ENCODE results near the gene FAM114A1. TPM values are rescaled to one million over a fixed set of nuclear protein-coding genes. Genes with fewer than 3 reads are reported as not detected.

FAM114A1 gene
- 11.3 and 13.4 TPM in 2 replicates for total RNA-seq
- long read RNA-seq, partial matches to known transcripts = 6 of 15 reads
- long read RNA-seq, other reads (novel, unspliced or antisense) = 9 of 15 reads

- Mint-ChIP-seq H3K4me1 (peaks cover 28% of the 10 kb centered on the region), H3K27ac (ENCODE audit: unreplicated experiment) (peak within 1 kb of the TSS; percentile 15), H3K27me3 (ENCODE audit: low read depth) (peaks cover 8% of the 10 kb centered on the region), H3K9me3 (no peaks in the 10 kb centered on the region), H3K4me3 (peak within 1 kb of the TSS; percentile 86), H3K36me3 (ENCODE audit: low read depth) (no peaks in the 10 kb centered on the region)
- DNase-seq (ENCODE audit: low read depth, low spot score) = peak; percentile 38
- TF ChIP-seq CTCF (conservative IDR thresholded peaks at IDR 0.05) = no peak
These were observed at the start of gene FAM114A1 for GRCh38 chr4:38867478-38868058. Gene FAM114A1 (plus strand): TSS chr4:38867806. CDS start chr4:38878079, 10,273 bp downstream.

DNA sequence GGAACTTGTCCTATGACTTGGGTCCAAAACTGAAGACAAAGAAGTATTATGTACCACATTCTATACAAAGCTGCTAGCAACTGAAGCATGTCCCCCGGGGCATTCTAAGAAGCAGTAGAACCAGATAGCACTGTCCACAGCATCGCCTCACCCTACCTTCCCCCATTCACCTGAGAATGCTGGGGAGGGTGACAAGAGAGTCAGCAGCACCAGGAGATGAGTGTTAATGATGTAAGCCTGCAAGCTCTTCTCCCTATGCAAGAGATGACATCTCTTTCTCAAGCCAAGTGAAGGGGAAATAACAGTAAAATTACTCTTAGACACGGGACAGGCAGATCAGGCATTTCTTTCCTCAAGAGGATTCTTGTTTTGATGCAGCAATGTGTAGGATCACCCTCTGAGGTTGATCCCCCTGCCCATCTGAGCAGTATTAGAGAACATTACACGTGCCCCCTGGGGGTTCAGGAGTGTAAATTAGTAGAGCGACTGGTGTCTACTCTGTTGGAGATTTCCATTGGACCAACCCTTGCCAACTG lies 49.1 kb upstream of the FAM114A1 start:
- Mint-ChIP-seq H3K9me3 (peaks cover 11% of the 10 kb centered on the region), H3K27me3 (ENCODE audit: low read depth) (no peaks in the 10 kb centered on the region), H3K4me3 (no peak overlapping the region), H3K4me1 (peaks cover 11% of the 10 kb centered on the region), H3K27ac (ENCODE audit: unreplicated experiment) (no peak overlapping the region), H3K36me3 (ENCODE audit: low read depth) (peaks cover 2% of the 10 kb centered on the region)
- DNase-seq (ENCODE audit: low read depth, low spot score) = no peak
- no peak for TF ChIP-seq CTCF (conservative IDR thresholded peaks at IDR 0.05)

GRCh38 chr4:38819569-38819968 lies 48.0 kb upstream of the FAM114A1 start:
- Mint-ChIP-seq H3K4me1 (peaks cover 11% of the 10 kb centered on the region), H3K36me3 (ENCODE audit: low read depth) (peaks cover 2% of the 10 kb centered on the region), H3K9me3 (peaks cover 9% of the 10 kb centered on the region), H3K4me3 (no peak overlapping the region), H3K27ac (ENCODE audit: unreplicated experiment) (peak overlapping the region; percentile 2), H3K27me3 (ENCODE audit: low read depth) (no peaks in the 10 kb centered on the region)
- no peak for TF ChIP-seq CTCF (conservative IDR thresholded peaks at IDR 0.05)
- no peak for DNase-seq (ENCODE audit: low read depth, low spot score)

DNA sequence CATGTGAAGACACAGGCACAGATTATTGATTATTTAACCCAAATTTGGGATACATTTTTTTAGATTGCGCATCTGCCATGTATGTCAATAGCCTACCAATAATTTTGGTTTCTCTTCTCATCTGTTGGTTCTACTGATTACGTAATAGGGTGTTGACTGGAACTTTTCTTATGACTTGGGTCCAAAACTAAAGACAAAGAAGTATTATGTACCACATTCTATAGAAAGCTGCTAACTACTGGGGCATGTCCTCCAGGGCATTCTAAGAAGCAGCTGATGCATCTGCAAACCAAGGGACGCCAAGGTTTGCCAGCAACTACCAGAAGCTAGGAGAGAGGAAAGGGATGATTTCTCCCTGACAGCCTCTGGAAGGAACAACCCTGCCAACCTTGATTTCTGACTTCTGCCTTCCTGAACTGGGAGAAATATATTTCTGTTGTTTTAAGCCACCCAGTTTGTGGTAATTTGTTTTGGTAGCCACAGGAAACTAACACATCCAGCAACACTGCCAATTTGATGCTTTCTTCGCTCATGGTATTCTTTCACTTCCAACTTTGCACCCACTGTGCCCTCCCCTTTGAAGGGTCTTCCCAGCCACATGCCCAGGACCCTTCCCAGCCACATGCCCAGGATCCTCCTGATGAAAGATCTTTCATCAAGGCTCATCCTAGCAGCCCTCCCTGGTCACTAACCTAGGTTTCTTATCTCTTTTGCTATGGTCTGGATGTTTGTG lies 47.1 kb upstream of the FAM114A1 start:
- Mint-ChIP-seq H3K4me1 (peaks cover 11% of the 10 kb centered on the region), H3K9me3 (peaks cover 8% of the 10 kb centered on the region), H3K36me3 (ENCODE audit: low read depth) (peaks cover 2% of the 10 kb centered on the region), H3K27ac (ENCODE audit: unreplicated experiment) (no peak overlapping the region), H3K4me3 (no peak overlapping the region), H3K27me3 (ENCODE audit: low read depth) (no peaks in the 10 kb centered on the region)
- no peak for DNase-seq (ENCODE audit: low read depth, low spot score)
- TF ChIP-seq CTCF (conservative IDR thresholded peaks at IDR 0.05) = no peak

GRCh38 chr4:38821739-38822138 lies 45.9 kb upstream of the FAM114A1 start:
- no peaks in the 10 kb centered on the region for H3K4me1 Mint-ChIP-seq
- no peak for TF ChIP-seq CTCF (conservative IDR thresholded peaks at IDR 0.05)
- no peak for DNase-seq (ENCODE audit: low read depth, low spot score)
- no peaks in the 10 kb centered on the region for H3K27me3 Mint-ChIP-seq (ENCODE audit: low read depth)
- peaks cover 2% of the 10 kb centered on the region for H3K36me3 Mint-ChIP-seq (ENCODE audit: low read depth)
- no peak overlapping the region for H3K4me3 Mint-ChIP-seq
- H3K27ac Mint-ChIP-seq (ENCODE audit: unreplicated experiment) = no peak overlapping the region
- peaks cover 8% of the 10 kb centered on the region for H3K9me3 Mint-ChIP-seq
